PFSK-1 (cell line): ENCODE results near the gene FUT4. TPM values are rescaled to one million over a fixed set of nuclear protein-coding genes. Genes with fewer than 3 reads are reported as not detected.

Source experiments
- FOXP2 ChIP-seq: optimal IDR thresholded peaks from 2 replicates; pipeline ENCODE3; 2011; ENCODE audit warnings: borderline replicate concordance, control low read depth, inconsistent platforms; ENCODE audit not compliant: insufficient read depth; ENCODE audit errors: extremely low read length, extremely low read depth
- POLR2AphosphoS5 ChIP-seq: IDR thresholded peaks from 2 replicates; pipeline ENCODE4 v1.6.1; 2012; ENCODE audit warnings: low read depth, mild to moderate bottlenecking, control low read depth, low read length, moderate library complexity
- SIN3A ChIP-seq: IDR thresholded peaks from 2 replicates; pipeline ENCODE4 v1.6.1; 2012; ENCODE audit warnings: mild to moderate bottlenecking, low read length, moderate library complexity, borderline replicate concordance; ENCODE audit not compliant: insufficient read depth
- TAF1 ChIP-seq: IDR thresholded peaks from 2 replicates; pipeline ENCODE4 v1.6.1; 2012; ENCODE audit warnings: low read length, control low read depth, borderline replicate concordance; ENCODE audit not compliant: insufficient read depth
- polyA plus RNA-seq: library from polyadenylated mRNA; unstranded; fragments of >200 nt; gene quantifications from one replicate; pipeline ENCODE4 v1.2.1, GENCODE V29; 2012; ENCODE audit warnings: low read depth, missing spikeins; ENCODE audit not compliant: insufficient read length
- TF ChIP-seq, protein P1 (sequence below), 2 experiments: IDR thresholded peaks; 2 replicates each; pipeline versions ENCODE4 v1.6.1 to v1.8.0; 2011 to 2012; ENCODE audit warnings: low read depth in 2 of 2, low read length in 2 of 2, control low read depth in 1 of 2, inconsistent platforms in 1 of 2, mild to moderate bottlenecking in 1 of 2, moderate library complexity in 1 of 2; ENCODE audit not compliant: insufficient read depth in 1 of 2

FUT4 gene, protein sequence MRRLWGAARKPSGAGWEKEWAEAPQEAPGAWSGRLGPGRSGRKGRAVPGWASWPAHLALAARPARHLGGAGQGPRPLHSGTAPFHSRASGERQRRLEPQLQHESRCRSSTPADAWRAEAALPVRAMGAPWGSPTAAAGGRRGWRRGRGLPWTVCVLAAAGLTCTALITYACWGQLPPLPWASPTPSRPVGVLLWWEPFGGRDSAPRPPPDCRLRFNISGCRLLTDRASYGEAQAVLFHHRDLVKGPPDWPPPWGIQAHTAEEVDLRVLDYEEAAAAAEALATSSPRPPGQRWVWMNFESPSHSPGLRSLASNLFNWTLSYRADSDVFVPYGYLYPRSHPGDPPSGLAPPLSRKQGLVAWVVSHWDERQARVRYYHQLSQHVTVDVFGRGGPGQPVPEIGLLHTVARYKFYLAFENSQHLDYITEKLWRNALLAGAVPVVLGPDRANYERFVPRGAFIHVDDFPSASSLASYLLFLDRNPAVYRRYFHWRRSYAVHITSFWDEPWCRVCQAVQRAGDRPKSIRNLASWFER
- not detected for polyA plus RNA-seq

DNA sequence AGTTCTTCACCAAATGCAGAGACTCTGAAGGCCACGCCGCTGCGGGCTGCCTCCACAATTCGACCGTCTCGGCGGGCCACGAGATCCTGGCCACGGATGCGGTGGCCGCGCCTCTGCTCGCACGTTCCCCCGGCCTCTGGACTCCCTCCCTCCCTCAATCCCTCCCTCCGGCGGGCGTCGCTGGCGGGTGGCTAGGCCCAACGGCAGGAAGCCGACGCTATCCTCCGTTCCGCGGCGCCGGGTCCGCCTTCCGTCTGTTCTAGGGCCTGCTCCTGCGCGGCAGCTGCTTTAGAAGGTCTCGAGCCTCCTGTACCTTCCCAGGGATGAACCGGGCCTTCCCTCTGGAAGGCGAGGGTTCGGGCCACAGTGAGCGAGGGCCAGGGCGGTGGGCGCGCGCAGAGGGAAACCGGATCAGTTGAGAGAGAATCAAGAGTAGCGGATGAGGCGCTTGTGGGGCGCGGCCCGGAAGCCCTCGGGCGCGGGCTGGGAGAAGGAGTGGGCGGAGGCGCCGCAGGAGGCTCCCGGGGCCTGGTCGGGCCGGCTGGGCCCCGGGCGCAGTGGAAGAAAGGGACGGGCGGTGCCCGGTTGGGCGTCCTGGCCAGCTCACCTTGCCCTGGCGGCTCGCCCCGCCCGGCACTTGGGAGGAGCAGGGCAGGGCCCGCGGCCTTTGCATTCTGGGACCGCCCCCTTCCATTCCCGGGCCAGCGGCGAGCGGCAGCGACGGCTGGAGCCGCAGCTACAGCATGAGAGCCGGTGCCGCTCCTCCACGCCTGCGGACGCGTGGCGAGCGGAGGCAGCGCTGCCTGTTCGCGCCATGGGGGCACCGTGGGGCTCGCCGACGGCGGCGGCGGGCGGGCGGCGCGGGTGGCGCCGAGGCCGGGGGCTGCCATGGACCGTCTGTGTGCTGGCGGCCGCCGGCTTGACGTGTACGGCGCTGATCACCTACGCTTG, at the start of gene FUT4:
FUT4 (plus strand) TSS at position 227 of the 951 bp plus-strand sequence; CDS start at position 440, 213 bp downstream.
- TF ChIP-seq TAF1, result no peak
- TF ChIP-seq POLR2AphosphoS5, result no peak
- TF ChIP-seq FOXP2, result no peak
- TF ChIP-seq, protein P1, sequence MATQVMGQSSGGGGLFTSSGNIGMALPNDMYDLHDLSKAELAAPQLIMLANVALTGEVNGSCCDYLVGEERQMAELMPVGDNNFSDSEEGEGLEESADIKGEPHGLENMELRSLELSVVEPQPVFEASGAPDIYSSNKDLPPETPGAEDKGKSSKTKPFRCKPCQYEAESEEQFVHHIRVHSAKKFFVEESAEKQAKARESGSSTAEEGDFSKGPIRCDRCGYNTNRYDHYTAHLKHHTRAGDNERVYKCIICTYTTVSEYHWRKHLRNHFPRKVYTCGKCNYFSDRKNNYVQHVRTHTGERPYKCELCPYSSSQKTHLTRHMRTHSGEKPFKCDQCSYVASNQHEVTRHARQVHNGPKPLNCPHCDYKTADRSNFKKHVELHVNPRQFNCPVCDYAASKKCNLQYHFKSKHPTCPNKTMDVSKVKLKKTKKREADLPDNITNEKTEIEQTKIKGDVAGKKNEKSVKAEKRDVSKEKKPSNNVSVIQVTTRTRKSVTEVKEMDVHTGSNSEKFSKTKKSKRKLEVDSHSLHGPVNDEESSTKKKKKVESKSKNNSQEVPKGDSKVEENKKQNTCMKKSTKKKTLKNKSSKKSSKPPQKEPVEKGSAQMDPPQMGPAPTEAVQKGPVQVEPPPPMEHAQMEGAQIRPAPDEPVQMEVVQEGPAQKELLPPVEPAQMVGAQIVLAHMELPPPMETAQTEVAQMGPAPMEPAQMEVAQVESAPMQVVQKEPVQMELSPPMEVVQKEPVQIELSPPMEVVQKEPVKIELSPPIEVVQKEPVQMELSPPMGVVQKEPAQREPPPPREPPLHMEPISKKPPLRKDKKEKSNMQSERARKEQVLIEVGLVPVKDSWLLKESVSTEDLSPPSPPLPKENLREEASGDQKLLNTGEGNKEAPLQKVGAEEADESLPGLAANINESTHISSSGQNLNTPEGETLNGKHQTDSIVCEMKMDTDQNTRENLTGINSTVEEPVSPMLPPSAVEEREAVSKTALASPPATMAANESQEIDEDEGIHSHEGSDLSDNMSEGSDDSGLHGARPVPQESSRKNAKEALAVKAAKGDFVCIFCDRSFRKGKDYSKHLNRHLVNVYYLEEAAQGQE (IDR thresholded peaks at IDR 0.05; ENCODE audit: insufficient read depth in 1 of 2, low read depth in 2 of 2, low read length in 2 of 2), result no peak
- TF ChIP-seq SIN3A, result no peak

DNA sequence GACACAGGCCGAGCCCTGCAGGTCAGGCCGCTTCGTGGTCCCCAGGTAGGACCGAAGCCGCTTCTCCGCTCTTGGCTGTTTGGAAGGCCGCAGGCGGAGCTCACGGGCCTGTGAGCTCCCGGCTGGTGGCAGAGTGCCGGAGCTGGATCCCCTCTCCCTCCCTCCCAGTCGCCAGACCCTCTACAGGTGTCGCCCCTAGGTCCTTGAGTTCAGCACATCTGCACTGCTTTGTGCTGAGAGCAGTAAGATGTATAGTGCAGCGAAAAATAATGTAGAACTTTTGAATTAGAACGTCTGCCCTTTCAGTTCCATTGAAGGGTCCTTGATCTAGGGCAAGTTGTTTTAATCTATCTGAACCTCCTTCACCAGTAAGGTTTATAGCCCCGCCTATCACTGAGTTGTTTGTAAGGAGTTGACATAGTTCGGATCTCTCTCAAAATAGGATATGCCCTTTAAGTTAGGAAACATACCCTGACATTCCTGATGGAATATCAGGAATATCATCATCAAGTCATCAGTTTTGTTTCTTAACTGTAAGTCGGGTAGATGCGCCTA, 49.5 kb upstream of the FUT4 start:
- TF ChIP-seq TAF1, result no peak
- TF ChIP-seq POLR2AphosphoS5, result no peak
- no peak for TF ChIP-seq SIN3A
- TF ChIP-seq FOXP2, result no peak
- TF ChIP-seq, protein P1 (IDR thresholded peaks at IDR 0.05; ENCODE audit: insufficient read depth in 1 of 2, low read depth in 2 of 2, low read length in 2 of 2), result no peak

DNA sequence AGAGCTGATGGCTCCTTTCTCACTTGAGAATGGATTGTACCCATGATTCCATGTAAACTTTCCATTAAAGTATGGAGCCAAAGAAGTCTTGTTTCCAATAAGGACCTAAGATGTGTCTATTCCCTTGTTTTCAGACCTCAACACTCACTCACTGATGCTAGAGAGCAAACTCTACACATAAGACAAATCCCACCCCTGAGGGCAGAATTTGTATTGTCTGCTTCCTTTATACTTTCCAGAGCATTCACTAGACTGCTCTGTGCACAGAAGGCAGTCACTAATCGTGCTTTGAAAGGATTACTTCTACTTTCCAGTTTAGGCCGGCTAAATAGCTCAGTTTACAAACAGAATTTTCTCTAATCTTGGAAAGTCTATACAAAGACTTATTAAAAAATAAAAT, 43.5 kb upstream of the FUT4 start:
- TF ChIP-seq POLR2AphosphoS5 (no peak), TAF1 (no peak), SIN3A (no peak)

DNA sequence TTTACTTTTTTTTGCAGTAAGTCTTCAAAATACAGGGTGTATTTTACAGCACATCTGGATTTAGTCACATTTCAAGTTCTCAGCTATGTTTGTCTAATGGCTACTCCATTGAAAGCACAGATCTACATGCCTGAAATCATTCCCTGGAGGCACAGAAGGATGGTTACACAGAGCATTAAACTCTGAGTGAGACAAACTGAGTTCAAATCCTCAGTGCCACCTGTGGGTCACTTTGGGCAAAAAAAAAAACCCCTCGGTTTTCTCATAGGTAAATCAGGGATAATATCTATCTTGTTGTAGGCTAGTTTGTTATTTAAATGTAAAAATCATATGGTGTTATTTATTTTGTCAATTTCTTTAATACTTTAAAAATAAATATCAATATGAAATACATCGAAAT, 42.2 kb upstream of the FUT4 start:
- no peak for TF ChIP-seq POLR2AphosphoS5
- no peak for TF ChIP-seq TAF1
- TF ChIP-seq FOXP2, result no peak
- TF ChIP-seq, protein P1 (IDR thresholded peaks at IDR 0.05; ENCODE audit: insufficient read depth in 1 of 2, low read depth in 2 of 2, low read length in 2 of 2), result no peak
- no peak for TF ChIP-seq SIN3A
